Stimulated activated naive B cell treated with anti-CD40 and anti-IgM and Interleukin-4, amounts not matched to agents 10 μg/mL and 1 μg/mL and 100 μg/mL, for 72 hours (primary cell): ENCODE measurements around the gene KRTAP5-2.

Experiments
- ATAC-seq, 2 donors: fragments of 150-1000 bp; cut with Tn5 transposase; replicated peaks; 2 replicates each; pipeline ENCODE4 v1.10.0; 2021; ENCODE audit warnings: moderate library complexity in 1 of 2
- DNase-seq: peaks from one replicate; pipeline ENCODE4 v3.0.0; 2021
- H3K27ac Mint-ChIP-seq: one replicate; pipeline ENCODE4 v1.8.0; 2022; ENCODE audit warnings: mild to moderate bottlenecking, mixed read lengths
- H3K27me3 Mint-ChIP-seq, 2 donors: one replicate each; pipeline ENCODE4 v1.8.0; 2022; ENCODE audit warnings: mixed read lengths in 2 of 2
- H3K36me3 Mint-ChIP-seq, 2 donors: one replicate each; pipeline ENCODE4 v1.8.0; 2022; ENCODE audit warnings: mixed read lengths in 2 of 2, mild to moderate bottlenecking in 1 of 2
- H3K4me1 Mint-ChIP-seq, 2 donors: one replicate each; pipeline ENCODE4 v1.8.0; 2022; ENCODE audit warnings: mixed read lengths in 2 of 2, mild to moderate bottlenecking in 1 of 2
- H3K4me3 Mint-ChIP-seq, 2 donors: one replicate each; pipeline ENCODE4 v1.8.0; 2022; ENCODE audit warnings: mild to moderate bottlenecking in 2 of 2, mixed read lengths in 2 of 2, moderate library complexity in 1 of 2
- H3K9me3 Mint-ChIP-seq, 2 donors: one replicate each; pipeline ENCODE4 v1.8.0; 2022; ENCODE audit warnings: mixed read lengths in 2 of 2, mild to moderate bottlenecking in 1 of 2

KRTAP5-2 gene

DNA sequence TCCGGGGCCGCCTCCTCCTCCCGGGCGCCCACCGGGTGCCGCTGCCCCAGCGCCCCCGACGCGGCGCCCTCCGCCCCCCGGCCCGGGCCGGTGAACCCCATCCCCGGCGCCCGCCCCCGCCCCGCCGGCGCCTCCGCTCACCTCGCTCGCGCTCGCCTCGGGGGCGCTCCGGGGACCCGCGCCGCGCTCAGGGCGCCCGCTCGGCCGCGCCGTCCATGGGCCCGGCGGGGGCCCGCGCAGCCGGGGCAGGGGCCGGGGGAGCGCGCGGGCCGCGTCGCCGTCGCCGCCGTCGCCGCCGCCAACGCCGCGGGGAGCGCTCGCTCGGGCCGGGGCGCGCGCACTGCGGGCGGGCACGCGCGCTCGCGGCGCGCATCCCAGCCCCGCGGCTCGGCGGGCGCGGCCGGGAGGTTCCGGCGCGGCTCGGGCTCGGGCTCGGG lies 26.3 kb downstream of the KRTAP5-2 start:
- Mint-ChIP-seq H3K4me3 (no peak overlapping the region), H3K9me3 (no peaks in the 10 kb centered on the region), H3K27me3 (peaks cover 47 to 68% of the 10 kb centered on the region in 2 donors), H3K36me3 (no peaks in the 10 kb centered on the region), H3K4me1 (peaks cover 13 to 29% of the 10 kb centered on the region in 2 donors), H3K27ac (no peak overlapping the region)
- ATAC-seq (no peak), DNase-seq (no peak)

DNA sequence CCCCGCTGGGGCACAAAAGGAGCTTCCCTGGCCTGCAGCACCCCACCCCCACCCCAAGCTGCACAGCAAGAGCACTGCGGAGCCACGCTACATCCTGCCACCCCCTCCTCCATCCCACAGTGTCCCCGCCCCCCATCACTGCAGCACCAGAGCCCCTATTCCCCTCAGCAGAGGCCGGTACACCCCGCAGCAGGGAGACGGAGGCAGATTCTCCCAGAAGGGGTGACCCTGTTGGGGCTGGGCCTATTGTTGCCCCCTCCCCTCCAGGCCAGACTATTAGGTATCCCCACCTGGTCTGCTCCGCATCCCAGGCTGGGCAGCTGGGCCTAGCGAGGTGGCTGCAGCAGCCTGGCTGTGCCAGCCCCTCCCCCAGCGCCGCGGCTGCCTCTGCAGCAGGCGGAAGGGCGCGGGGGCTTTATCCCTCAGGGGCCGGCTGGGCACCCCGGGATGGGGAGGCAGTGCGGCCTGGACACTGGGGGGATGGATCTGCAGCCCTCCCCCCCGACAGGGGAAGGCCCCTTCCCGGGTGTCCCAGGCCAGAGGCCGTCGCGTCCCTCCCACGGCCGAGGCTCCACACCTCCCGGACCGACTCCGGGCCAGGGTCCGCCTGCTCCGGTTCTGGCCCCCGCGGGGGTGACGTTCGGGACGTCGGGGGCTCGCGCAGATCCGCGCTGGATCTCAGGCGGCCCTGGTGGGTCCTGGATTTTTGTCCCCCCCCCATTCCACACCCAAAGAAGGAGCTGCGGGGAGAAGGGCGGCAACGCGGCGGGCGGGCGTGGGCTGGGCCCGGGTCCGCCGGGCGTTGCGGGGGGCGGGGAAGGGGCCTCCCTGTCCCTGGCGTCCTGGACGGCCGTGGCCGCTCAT lies 27.0 kb downstream of the KRTAP5-2 start:
- H3K9me3 Mint-ChIP-seq = no peaks in the 10 kb centered on the region
- H3K4me3 Mint-ChIP-seq = peak overlapping the region; percentile 35 to 39
- DNase-seq (no peak), ATAC-seq (no peak)
- peak overlapping the region; percentile 42 for H3K27ac Mint-ChIP-seq
- peaks cover 46 to 70% of the 10 kb centered on the region in 2 donors for H3K27me3 Mint-ChIP-seq
- H3K36me3 Mint-ChIP-seq = no peaks in the 10 kb centered on the region
- H3K4me1 Mint-ChIP-seq = peaks cover 13 to 29% of the 10 kb centered on the region in 2 donors

DNA sequence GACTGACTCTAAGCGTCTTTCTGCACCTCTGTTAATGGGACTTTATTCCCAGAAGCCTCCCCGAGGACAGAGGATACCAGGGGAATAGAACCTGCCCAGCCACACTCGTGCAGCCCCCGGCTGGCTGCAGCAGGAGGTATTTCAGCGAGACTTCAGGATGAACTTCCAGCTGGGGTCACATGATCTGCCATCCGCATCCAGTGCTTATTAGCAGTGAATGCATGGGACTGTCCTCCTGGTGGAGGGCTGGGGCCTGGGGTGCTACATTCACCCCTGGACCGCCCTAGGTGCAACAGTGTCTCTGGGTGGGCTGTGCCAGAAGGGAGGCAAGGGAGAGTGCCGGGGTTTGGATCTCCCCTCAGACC lies 27.6 kb downstream of the KRTAP5-2 start:
- peaks cover 13 to 29% of the 10 kb centered on the region in 2 donors for H3K4me1 Mint-ChIP-seq

DNA sequence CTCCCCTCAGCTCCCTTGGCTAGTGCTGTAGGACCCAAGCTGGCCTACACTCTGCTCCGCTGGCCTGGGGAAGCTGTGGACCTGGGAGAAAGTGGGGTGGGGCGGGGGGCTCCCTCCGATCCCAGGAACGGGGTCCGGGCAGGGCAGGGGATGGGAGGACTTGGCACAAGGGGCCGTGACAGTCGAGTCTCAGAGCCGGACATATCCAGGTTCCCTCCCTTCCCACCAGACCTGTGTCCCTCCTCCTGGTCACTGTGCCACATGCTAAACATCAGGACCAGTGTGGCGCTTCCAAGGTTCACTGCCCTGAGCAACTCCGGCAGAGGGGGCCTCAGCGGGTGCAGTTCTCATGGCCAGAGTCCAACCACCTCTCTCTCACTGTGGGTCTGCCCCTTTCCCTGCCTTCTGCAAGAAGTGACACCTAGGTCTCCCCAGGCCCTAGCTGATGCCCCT lies 28.1 kb downstream of the KRTAP5-2 start:
- Mint-ChIP-seq H3K36me3 (no peaks in the 10 kb centered on the region), H3K9me3 (no peaks in the 10 kb centered on the region), H3K4me3 (no peak overlapping the region), H3K4me1 (peaks cover 13 to 29% of the 10 kb centered on the region in 2 donors), H3K27ac (no peak overlapping the region), H3K27me3 (peaks cover 41 to 71% of the 10 kb centered on the region in 2 donors)
- DNase-seq (no peak), ATAC-seq (no peak)

More for the DNA sequence above, 27.6 kb downstream of the KRTAP5-2 start:
- no peak for DNase-seq
- H3K36me3 Mint-ChIP-seq = no peaks in the 10 kb centered on the region
- H3K27me3 Mint-ChIP-seq = peaks cover 43 to 71% of the 10 kb centered on the region in 2 donors
- ATAC-seq = no peak
- peak overlapping the region; percentile 42 for H3K27ac Mint-ChIP-seq
- no peaks in the 10 kb centered on the region for H3K9me3 Mint-ChIP-seq
- peak overlapping the region in 1 of 2 donors; percentile 35 for H3K4me3 Mint-ChIP-seq

DNA sequence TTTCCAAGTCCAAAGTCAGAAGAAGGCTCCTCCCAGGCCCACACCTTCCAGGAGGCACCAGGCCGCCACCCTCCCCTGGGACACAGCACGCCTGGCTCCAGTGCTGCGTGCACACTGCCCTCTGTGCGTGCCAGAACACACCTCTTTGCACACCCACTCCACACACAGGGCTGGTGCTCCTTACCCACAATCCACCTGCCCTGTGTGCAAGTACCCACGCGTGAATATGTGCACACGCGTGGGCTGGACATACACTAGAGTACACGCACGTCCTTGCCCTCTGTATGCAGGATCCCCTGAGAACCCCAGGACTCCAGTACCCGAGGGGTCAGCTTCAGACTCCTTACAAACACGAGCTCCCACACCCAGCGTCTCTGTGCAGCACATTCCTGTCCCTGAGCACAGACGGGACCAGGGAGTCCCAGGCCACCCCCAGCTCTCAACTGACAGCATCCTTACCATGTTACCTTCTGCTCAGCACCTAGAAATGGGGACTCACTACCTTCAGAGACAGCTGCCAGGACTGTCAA lies 28.8 kb downstream of the KRTAP5-2 start:
- DNase-seq (no peak), ATAC-seq (no peak)
- H3K36me3 Mint-ChIP-seq = no peaks in the 10 kb centered on the region
- no peak overlapping the region for H3K4me3 Mint-ChIP-seq
- H3K27ac Mint-ChIP-seq = no peak overlapping the region
- peaks cover 42 to 73% of the 10 kb centered on the region in 2 donors for H3K27me3 Mint-ChIP-seq
- H3K9me3 Mint-ChIP-seq = no peaks in the 10 kb centered on the region
- peaks cover 13 to 28% of the 10 kb centered on the region in 2 donors for H3K4me1 Mint-ChIP-seq

DNA sequence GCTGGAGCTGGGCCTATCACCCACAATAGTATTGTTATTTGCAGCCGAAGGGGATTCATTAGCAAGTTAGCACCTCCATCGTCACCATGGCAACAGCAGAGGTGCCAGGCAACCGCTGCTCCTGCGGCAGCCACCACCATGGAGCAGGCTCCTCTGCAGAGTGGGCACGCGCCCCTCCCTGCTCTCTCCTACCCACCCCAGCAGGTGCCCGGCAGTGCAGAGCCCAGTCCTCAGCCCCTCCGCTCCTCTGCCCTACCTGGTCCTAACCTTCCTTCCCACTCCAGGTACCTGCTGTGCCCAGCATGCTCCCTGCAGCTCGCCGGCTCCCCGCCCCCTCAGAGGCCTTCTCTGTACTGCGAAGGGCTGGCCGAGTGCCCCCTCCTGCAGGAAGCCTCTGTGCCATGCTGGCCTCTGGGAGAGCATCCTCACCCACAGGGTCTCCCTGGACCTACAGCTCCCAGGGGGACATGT lies 29.6 kb downstream of the KRTAP5-2 start:
- no peaks in the 10 kb centered on the region for H3K36me3 Mint-ChIP-seq
- H3K27ac Mint-ChIP-seq = no peak overlapping the region
- no peak for DNase-seq
- no peaks in the 10 kb centered on the region for H3K9me3 Mint-ChIP-seq
- no peak overlapping the region for H3K4me3 Mint-ChIP-seq
- peaks cover 41 to 79% of the 10 kb centered on the region in 2 donors for H3K27me3 Mint-ChIP-seq
- no peak for ATAC-seq
- H3K4me1 Mint-ChIP-seq = peaks cover 6 to 20% of the 10 kb centered on the region in 2 donors

DNA sequence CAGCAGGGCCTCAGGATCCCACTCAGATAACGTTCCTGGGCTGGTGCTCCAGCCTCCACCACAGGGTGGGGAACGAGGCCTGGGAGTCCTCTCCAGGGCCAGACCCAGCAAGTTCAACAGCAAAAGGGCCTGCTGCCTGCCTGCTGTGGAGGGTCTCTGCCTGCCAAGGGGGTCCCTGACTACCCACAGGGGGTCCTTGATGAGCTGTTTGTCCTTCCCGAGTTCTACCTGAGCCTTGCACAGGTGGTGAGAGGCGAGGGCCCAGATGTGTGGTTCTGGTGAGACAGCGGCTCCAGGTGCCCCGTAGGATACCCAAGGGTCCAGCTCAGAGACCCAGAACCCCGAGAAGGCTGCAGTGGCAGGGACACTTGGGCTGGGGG lies 30.4 kb downstream of the KRTAP5-2 start:
- Mint-ChIP-seq H3K4me1 (peaks cover 3 to 12% of the 10 kb centered on the region in 2 donors), H3K27me3 (peaks cover 41 to 80% of the 10 kb centered on the region in 2 donors), H3K9me3 (no peaks in the 10 kb centered on the region), H3K27ac (no peak overlapping the region), H3K36me3 (no peaks in the 10 kb centered on the region), H3K4me3 (no peak overlapping the region)
- ATAC-seq (no peak), DNase-seq (no peak)

DNA sequence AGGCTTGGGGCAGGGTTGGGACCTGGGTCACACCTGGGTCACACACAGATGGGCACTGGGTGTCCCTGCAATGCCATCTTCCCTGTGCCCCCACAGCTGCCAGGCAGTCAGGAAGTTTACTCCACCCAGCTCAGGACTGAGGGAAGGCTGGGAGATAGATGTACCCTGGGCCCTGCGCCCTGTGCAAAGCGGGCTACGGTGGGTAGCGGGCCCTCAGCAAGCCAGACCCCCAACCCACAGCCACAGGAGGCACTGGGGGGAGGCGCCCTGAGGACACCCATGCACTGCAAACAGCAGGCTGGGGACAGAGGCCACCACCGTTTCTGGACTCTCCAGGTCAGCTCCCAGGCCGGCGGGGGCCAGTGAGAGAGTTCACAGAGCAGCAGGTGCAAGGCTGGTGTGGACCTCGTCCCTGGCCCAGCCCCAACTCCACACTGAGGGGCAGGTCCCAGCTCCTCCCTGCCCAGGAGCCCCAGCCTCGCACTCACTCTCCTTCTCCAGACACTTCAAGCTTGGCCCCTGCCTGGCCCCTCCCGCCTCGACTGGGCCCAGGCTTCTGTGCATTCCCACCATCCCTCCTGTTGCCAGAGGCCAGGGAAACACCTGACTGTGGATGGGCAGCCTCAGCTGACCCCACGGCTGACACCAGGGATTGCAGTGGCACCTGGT lies 30.9 kb downstream of the KRTAP5-2 start:
- H3K27ac Mint-ChIP-seq = no peak overlapping the region
- peaks cover 41 to 85% of the 10 kb centered on the region in 2 donors for H3K27me3 Mint-ChIP-seq
- DNase-seq (no peak), ATAC-seq (no peak)
- no peaks in the 10 kb centered on the region for H3K9me3 Mint-ChIP-seq
- no peak overlapping the region for H3K4me3 Mint-ChIP-seq
- H3K4me1 Mint-ChIP-seq = peaks cover 3 to 12% of the 10 kb centered on the region in 2 donors
- H3K36me3 Mint-ChIP-seq = no peaks in the 10 kb centered on the region

DNA sequence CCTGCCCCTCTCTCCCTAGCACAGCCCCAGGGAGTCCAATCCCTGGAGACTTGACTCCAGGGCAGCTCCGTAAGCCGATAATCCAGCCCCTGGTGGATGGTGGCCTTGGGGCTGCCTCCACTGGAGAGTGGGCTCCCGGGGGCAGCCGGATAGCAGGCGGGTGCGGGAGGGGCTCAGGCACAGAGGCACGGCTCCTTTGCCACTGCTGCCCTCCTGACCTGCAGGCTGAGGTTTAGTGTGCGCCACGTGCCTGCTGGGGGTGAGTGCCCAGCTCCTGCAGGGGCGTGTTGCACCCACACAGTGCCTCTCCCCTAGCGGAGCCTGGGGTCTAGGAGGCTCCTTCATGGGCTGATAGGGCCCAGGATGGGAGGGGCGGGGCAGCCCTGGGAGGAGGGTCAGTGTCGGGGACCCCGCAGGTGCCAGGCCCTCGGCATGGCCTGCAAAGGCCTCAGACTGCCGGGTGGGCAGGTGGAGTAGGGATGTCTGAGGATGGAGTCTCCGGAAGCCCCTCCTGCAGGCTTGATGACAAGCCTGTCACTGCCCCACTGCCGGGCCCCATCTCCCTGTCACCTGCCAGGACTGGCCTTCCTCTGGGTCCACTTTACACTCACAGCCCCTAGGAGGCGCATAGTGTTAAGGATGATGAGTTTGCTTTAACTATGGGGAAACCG lies 31.6 kb downstream of the KRTAP5-2 start:
- no peak overlapping the region for H3K27ac Mint-ChIP-seq
- DNase-seq (no peak), ATAC-seq (no peak)
- peaks cover 41 to 91% of the 10 kb centered on the region in 2 donors for H3K27me3 Mint-ChIP-seq
- no peaks in the 10 kb centered on the region for H3K9me3 Mint-ChIP-seq
- H3K4me3 Mint-ChIP-seq = no peak overlapping the region
- no peaks in the 10 kb centered on the region for H3K36me3 Mint-ChIP-seq
- H3K4me1 Mint-ChIP-seq = peaks cover 3 to 12% of the 10 kb centered on the region in 2 donors

DNA sequence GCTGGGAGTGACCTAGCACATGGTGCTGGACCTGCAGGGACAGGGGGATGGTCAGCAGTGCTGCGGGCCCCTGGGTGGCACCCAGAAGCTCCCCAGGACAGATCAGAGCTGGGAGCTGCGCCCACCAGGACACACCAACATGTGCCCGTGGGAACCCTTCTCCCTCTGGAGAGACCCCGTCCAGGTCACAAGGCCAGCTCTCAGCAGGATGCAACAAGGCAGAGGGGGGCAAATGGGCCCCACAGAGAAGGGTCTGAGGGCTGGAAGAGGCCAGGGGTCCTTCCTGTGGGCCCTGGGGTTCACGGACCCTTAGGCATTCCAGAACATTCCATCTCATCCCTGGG lies 32.2 kb downstream of the KRTAP5-2 start:
- Mint-ChIP-seq H3K27me3 (peaks cover 40 to 91% of the 10 kb centered on the region in 2 donors), H3K27ac (no peak overlapping the region), H3K36me3 (no peaks in the 10 kb centered on the region), H3K4me1 (peaks cover 3 to 12% of the 10 kb centered on the region in 2 donors), H3K9me3 (no peaks in the 10 kb centered on the region), H3K4me3 (no peak overlapping the region)
- no peak for ATAC-seq
- no peak for DNase-seq

DNA sequence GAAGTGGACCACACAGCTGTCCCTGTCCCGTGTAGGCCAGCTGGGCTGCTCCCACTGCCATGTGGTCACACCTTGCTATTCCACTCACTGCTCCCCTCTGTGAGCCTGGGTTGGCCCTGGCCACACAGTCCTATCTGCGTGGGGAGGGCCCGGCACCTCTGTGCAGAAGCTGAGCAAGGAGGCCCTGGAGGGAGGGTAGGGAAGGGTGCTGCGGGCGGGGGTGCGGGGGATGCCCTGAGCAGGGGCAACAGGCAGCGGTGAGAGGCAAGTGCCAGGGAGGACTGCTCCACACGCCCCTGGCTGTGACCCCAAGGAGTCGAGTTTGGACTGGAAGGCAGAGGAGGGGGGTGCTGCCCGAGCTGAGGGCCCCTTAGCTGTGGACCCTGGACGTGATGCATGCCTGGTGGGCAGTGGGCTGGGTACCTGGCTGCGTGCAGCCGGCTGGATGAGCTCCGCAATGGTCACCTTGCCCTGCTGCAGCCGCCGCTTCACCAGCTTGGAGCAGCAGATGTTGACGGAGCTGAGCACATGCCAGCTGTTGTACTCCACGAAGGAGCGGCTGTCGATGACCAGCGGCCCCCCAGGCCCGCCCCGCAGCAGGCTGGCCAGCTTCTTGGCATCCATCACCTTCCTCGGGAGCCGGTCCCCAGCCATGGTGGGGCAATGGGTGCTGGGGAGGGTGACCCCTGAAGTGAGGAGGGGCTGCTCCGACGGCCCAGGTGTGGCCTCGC lies 32.8 kb downstream of the KRTAP5-2 start:
- no peaks in the 10 kb centered on the region for H3K36me3 Mint-ChIP-seq
- H3K4me1 Mint-ChIP-seq = peaks cover 3 to 12% of the 10 kb centered on the region in 2 donors
- ATAC-seq = no peak
- DNase-seq = no peak
- H3K27me3 Mint-ChIP-seq = peaks cover 37 to 91% of the 10 kb centered on the region in 2 donors
- no peaks in the 10 kb centered on the region for H3K9me3 Mint-ChIP-seq
- H3K4me3 Mint-ChIP-seq = no peak overlapping the region
- H3K27ac Mint-ChIP-seq = no peak overlapping the region

DNA sequence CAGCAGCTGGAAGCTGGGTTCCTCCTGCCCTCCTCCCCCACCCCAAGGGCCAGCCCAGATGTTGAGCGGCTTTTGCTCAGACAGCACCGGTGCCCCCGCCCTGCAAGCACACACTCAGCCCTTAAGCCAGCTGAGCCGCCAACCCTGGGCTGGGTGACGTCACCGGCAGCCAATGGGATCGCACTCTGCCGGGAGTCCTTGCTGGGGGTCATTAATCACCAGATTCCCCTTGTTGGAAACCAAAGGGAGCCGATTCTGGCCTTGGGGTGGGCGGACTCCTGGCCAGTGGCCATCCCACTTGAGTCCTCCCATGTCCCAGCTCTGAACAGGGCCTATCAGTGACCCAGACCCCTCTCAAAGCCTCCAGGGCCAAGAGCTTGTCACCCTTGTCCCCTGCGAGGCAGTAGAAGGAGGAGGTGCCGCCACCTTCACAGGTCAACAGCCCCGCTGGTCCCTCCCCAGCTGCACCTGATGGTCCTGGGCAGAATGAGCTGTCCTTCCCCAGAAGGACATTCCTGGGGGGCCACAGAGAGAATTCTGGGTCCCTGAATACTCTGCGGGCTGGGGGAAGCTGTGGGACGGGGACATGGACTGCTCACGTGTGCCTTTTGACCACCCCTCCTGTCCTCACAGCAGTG lies 33.4 kb downstream of the KRTAP5-2 start:
- no peak overlapping the region for H3K4me3 Mint-ChIP-seq
- H3K4me1 Mint-ChIP-seq = peaks cover 3 to 12% of the 10 kb centered on the region in 2 donors
- DNase-seq (no peak), ATAC-seq (no peak)
- peaks cover 35 to 91% of the 10 kb centered on the region in 2 donors for H3K27me3 Mint-ChIP-seq
- no peaks in the 10 kb centered on the region for H3K36me3 Mint-ChIP-seq
- H3K9me3 Mint-ChIP-seq = no peaks in the 10 kb centered on the region
- no peak overlapping the region for H3K27ac Mint-ChIP-seq
